Adrenal gland (tissue), 12 donors: ENCODE measurements around the gene CALHM3. TPM values are rescaled to one million over a fixed set of nuclear protein-coding genes. Genes with fewer than 3 reads are reported as not detected.

Source experiments
- DNase-seq, 7 donors: peaks; one replicate each; pipeline ENCODE4 v3.0.0-alpha.2; 2019 to 2020
- H3K27ac ChIP-seq, 5 donors: fragments of 200-600 bp; sonication (generic) in 4 of 5; 1 replicate in 3 of 5; 2 replicates in 2 of 5; pipeline versions ENCODE4 v1.5.1 to v1.8.0; 2016 to 2020; ENCODE audit warnings: mild to moderate bottlenecking in 1 of 5
- H3K27me3 ChIP-seq: fragments of 200-600 bp; 2 replicates; pipeline ENCODE4 v1.8.0; 2021
- H3K36me3 ChIP-seq, 2 donors: fragments of 200-600 bp; replicated peaks in 1 of 2; 1 replicate in 1 of 2; 2 replicates in 1 of 2; pipeline versions ENCODE4 v1.5.1 to v1.8.0; 2018 to 2022
- H3K4me1 ChIP-seq, 2 donors: fragments of 200-600 bp; replicated peaks in 1 of 2; 1 replicate in 1 of 2; 2 replicates in 1 of 2; pipeline versions ENCODE4 v1.5.1 to v1.8.0; 2018 to 2021
- H3K4me3 ChIP-seq, 4 donors: fragments of 200-600 bp; sonication (generic) in 3 of 4; one replicate each; pipeline ENCODE4 v1.5.1; 2016 to 2018
- H3K9me3 ChIP-seq, 3 donors: fragments of 200-600 bp; sonication (generic) in 1 of 3; replicated peaks in 1 of 3; 1 replicate in 2 of 3; 2 replicates in 1 of 3; pipeline versions ENCODE4 v1.5.1 to v1.8.0; 2016 to 2021
- CTCF ChIP-seq, 6 experiments: fragments of 450-650 bp in 4 of 6; fragments of 200-600 bp in 2 of 6; sonication (generic) in 1 of 6; IDR thresholded peaks; 1 replicate in 5 of 6; 2 replicates in 1 of 6; pipeline versions ENCODE4 v1.5.1 to v1.8.0; 2016 to 2021; ENCODE audit warnings: antibody characterized with exemption in 6 of 6, mild to moderate bottlenecking in 2 of 6, moderate library complexity in 1 of 6
- POLR2A ChIP-seq, 2 donors: fragments of 450-650 bp; IDR thresholded peaks; one replicate each; pipeline ENCODE4 v1.6.1; 2017; ENCODE audit warnings: antibody characterized with exemption in 2 of 2, mild to moderate bottlenecking in 2 of 2, moderate library complexity in 1 of 2
- WGBS, 4 donors: extraction: QIAGEN DNeasy Blood & Tissue Kit in 2 of 4; methylation state at CpG; one replicate each; pipeline versions ENCODE4 v1.1.5 to v1.1.7; 2013 to 2017; 5-methylcytosine and 5-hydroxymethylcytosine counted together
- intact Hi-C, 2 donors: fragments of 100-400 bp; cut with DNase I; formaldehyde crosslinking; loops; one replicate each; pipeline versions ENCODE4 v1.14.1 to v1.15.0; 2022 to 2023
- polyA plus RNA-seq, 3 donors: library from polyadenylated mRNA; stranded (reverse); fragments of 200-250 nt in 2 of 3; fragments of 350-450 nt in 1 of 3; fragmentation: Illumina TruSeq in 1 of 3; extraction: RNeasy Lipid Tissue Mini Kit (QIAGEN cat#74804) in 1 of 3; gene quantifications; one replicate each; pipeline ENCODE4 v1.2.3, GENCODE V29; 2013 to 2014
- total RNA-seq, 9 donors: library from RNA; depleted of rRNA in 4 of 9; stranded (reverse); fragments of >200 nt in 4 of 9; fragments of 120-200 nt in 1 of 9; fragmentation: NEBNext Ultra II Directional in 1 of 9; extraction: Animal tissue kit (Norgen Biotek cat#: 25700) in 1 of 9; gene quantifications; one replicate each; pipeline versions ENCODE4 v1.1.0 to v1.2.4, GENCODE V29; 2013 to 2023
- donor health status: healthy with polysubstance abuse.
- donor health status: Bipolar disorder and iron deficiency.
- donor health status: DM: yes; HTN: yes; CAD: no.
- donor health status: DM: no; HTN: no; CAD: no.
- donor health status: DM: no; HTN: no; CAD: no.
- donor health status: DM: yes; HTN: yes; CAD: no.

The CALHM3 gene
- total and polyA plus RNA-seq, 12 donors = 0.03 TPM; not detected in 11

GRCh38 chr10:103454026-103454425 is 25.0 kb downstream of the CALHM3 start:
- H3K27me3 ChIP-seq = no peaks in the 10 kb centered on the region
- intact Hi-C loops = no loop called here
- H3K4me3 ChIP-seq = no peak overlapping the region
- no peak overlapping the region for H3K27ac ChIP-seq
- peaks cover 0 to 15% of the 10 kb centered on the region in 2 donors for H3K36me3 ChIP-seq
- TF ChIP-seq CTCF (IDR thresholded peaks at IDR 0.05) (no peak), POLR2A (IDR thresholded peaks at IDR 0.05) (no peak)
- 83 to 92% (median 87%) methylated on average over 4 of the region's 4 CpGs for WGBS, 4 donors
- H3K9me3 ChIP-seq = no peaks in the 10 kb centered on the region
- peaks cover 11 to 26% of the 10 kb centered on the region in 2 donors for H3K4me1 ChIP-seq
- no peak for DNase-seq

- TF ChIP-seq CTCF (IDR thresholded peaks at IDR 0.05) (no peak), POLR2A (IDR thresholded peaks at IDR 0.05) (no peak)
- Histone ChIP-seq H3K27ac (peak overlapping the region in 3 of 5 donors; percentile 74 to 96 (median 92)), H3K36me3 (peaks cover 0 to 29% of the 10 kb centered on the region in 2 donors), H3K9me3 (no peaks in the 10 kb centered on the region), H3K4me1 (peaks cover 13 to 40% of the 10 kb centered on the region in 2 donors), H3K27me3 (no peaks in the 10 kb centered on the region), H3K4me3 (peak overlapping the region in 2 of 4 donors; percentile 50 to 85)
- no peak for DNase-seq
- WGBS, 4 donors = 35 to 68% (median 41%) methylated on average over 6 to 27 of the region's 27 CpGs
- intact Hi-C loops = no loop called here
Observed at GRCh38 chr10:103452506-103453230, 26.4 kb downstream of the CALHM3 start.

GRCh38 chr10:103451831-103452505 is 27.1 kb downstream of the CALHM3 start, which contains the start of gene CALHM2:
Gene CALHM2, minus strand, starts transcription at chr10:103452370. Its CDS starts 2,429 bp downstream, at chr10:103449941.
- H3K36me3 ChIP-seq = peaks cover 0 to 36% of the 10 kb centered on the region in 2 donors
- DNase-seq = peak; percentile 57 to 78 (median 64)
- no peaks in the 10 kb centered on the region for H3K27me3 ChIP-seq
- 5 to 14% (median 9%) methylated on average over 11 to 32 of the region's 32 CpGs for WGBS, 4 donors
- H3K4me1 ChIP-seq = peaks cover 13 to 47% of the 10 kb centered on the region in 2 donors
- no peaks in the 10 kb centered on the region for H3K9me3 ChIP-seq
- peak within 1 kb of the TSS; percentile 31 to 85 (median 60) for H3K4me3 ChIP-seq
- intact Hi-C loops = no loop called here
- peak within 1 kb of the TSS; percentile 35 to 96 (median 74) for H3K27ac ChIP-seq
- no peak for TF ChIP-seq CTCF (IDR thresholded peaks at IDR 0.05)

GRCh38 chr10:103451091-103451813 is 27.8 kb downstream of the CALHM3 start:
- 3 to 12% (median 8%) methylated on average over 7 to 14 of the region's 14 CpGs for WGBS, 4 donors
- DNase-seq = peak; percentile 79 to 91 (median 89)
- Histone ChIP-seq H3K4me1 (peaks cover 19 to 54% of the 10 kb centered on the region in 2 donors), H3K27ac (peak overlapping the region; percentile 35 to 96 (median 74)), H3K27me3 (no peaks in the 10 kb centered on the region), H3K36me3 (peaks cover 0 to 43% of the 10 kb centered on the region in 2 donors), H3K4me3 (peak overlapping the region; percentile 31 to 85 (median 60)), H3K9me3 (no peaks in the 10 kb centered on the region)
- TF ChIP-seq POLR2A (IDR thresholded peaks at IDR 0.05) = peak in 1 of 2 donors; percentile 46
- no peak for TF ChIP-seq CTCF (IDR thresholded peaks at IDR 0.05)
- intact Hi-C loops = no loop called here
